Measurements from ENCODE around the gene RSPH3. TPM values are rescaled to one million over a fixed set of nuclear protein-coding genes. Genes with fewer than 3 reads are reported as not detected.

RSPH3 gene
- 1 to 10 TPM in 1 of 2 experiments, under 1 TPM in 1; 0.59 to 1.1 TPM for total RNA-seq
- polyA plus RNA-seq (2013, experiment 1 of 2), result 2.3 TPM
- polyA plus RNA-seq (2013, experiment 2 of 2), result 2.5 TPM
- total RNA-seq, result 1.8 to 15.0 (median 5.4) reads per million in 172 experiments

- Mint-ChIP-seq H3K27ac (peak within 1 kb of the TSS; percentile 80), H3K36me3 (ENCODE audit: low read depth) (peaks cover 12% of the 10 kb centered on the region), H3K4me3 (peak within 1 kb of the TSS; percentile 97), H3K4me1 (ENCODE audit: low read depth) (peaks cover 23% of the 10 kb centered on the region), H3K9me3 (no peaks in the 10 kb centered on the region), H3K27me3 (no peaks in the 10 kb centered on the region)
- CTCF ChIA-PET, result interaction anchor here (0.5 to 2.0 kb wide), 12 partner anchors 8 to 785 kb away, joined by 3 to 12 read pairs (median 4); no protein-coding TSS in a partner anchor
- Histone ChIP-seq H3K27me3 (ENCODE audit: control insufficient read depth in 1 of 2, insufficient read depth in 2 of 2, low read length in 2 of 2) (no peaks in the 10 kb centered on the region), H3K27ac (ENCODE audit: low read depth in 1 of 2, low read length in 2 of 2) (peak within 1 kb of the TSS; percentile 50 to 55), H3K4me1 (ENCODE audit: insufficient read depth, low read length) (peaks cover 9% of the 10 kb centered on the region), H3K4me3 (ENCODE audit: low read length) (peak within 1 kb of the TSS; percentile 94), H3K9me3 (ENCODE audit: control insufficient read depth in 1 of 2, insufficient read depth in 1 of 2, low read length in 2 of 2) (no peaks in the 10 kb centered on the region), H3K36me3 (ENCODE audit: insufficient read depth, low read length) (no peaks in the 10 kb centered on the region)
- ATAC-seq (ENCODE audit: poor library complexity), result peak; percentile 87
- POLR2A ChIA-PET, result interaction anchor here (0.7 to 2.1 kb wide), 11 partner anchors 9 to 132 kb away, joined by 3 to 9 read pairs (median 5); partner anchors contain the start of gene TAGAP
- peak; percentile 70 to 93 (median 84) for DNase-seq
- intact Hi-C loops (cut with DNase I, micrococcal nuclease), result loop anchor here in 1 of 2 experiments (10.0 kb wide), 1 partner anchor 765 kb away; no protein-coding TSS in a partner anchor
- TF ChIP-seq CTCF (IDR thresholded peaks at IDR 0.05), result no peak
These were observed at the start of gene RSPH3 for GRCh38 chr6:158999666-159000403. Gene RSPH3 (minus strand): TSS chr6:159000202. CDS start chr6:158999550, 652 bp downstream.

GRCh38 chr6:159047891-159048685, 48.1 kb upstream of the RSPH3 start:
- H3K9me3 Mint-ChIP-seq, result no peaks in the 10 kb centered on the region
- ChIA-PET CTCF (no interaction called here), POLR2A (no interaction called here)
- H3K27me3 ChIP-seq (ENCODE audit: control insufficient read depth in 1 of 2, insufficient read depth in 2 of 2, low read length in 2 of 2), result no peaks in the 10 kb centered on the region
- H3K36me3 Mint-ChIP-seq (ENCODE audit: low read depth), result peaks cover 18% of the 10 kb centered on the region
- H3K4me1 Mint-ChIP-seq (ENCODE audit: low read depth), result peaks cover 39% of the 10 kb centered on the region
- no peaks in the 10 kb centered on the region for H3K27me3 Mint-ChIP-seq
- H3K27ac Mint-ChIP-seq, result peak overlapping the region; percentile 60
- ATAC-seq (ENCODE audit: poor library complexity), result no peak
- H3K4me3 ChIP-seq (ENCODE audit: low read length), result no peak overlapping the region
- H3K27ac ChIP-seq (ENCODE audit: low read depth in 1 of 2, low read length in 2 of 2), result no peak overlapping the region
- H3K36me3 ChIP-seq (ENCODE audit: insufficient read depth, low read length), result peaks cover 11% of the 10 kb centered on the region
- intact Hi-C loops (cut with DNase I, micrococcal nuclease), result loop anchor here in 1 of 2 experiments (2.0 kb wide), 2 partner anchors 13 to 47 kb away; no protein-coding TSS in a partner anchor
- TF ChIP-seq CTCF (IDR thresholded peaks at IDR 0.05), result no peak
- DNase-seq, result no peak
- H3K4me3 Mint-ChIP-seq, result peak overlapping the region; percentile 65
- peaks cover 40% of the 10 kb centered on the region for H3K4me1 ChIP-seq (ENCODE audit: insufficient read depth, low read length)
- no peaks in the 10 kb centered on the region for H3K9me3 ChIP-seq (ENCODE audit: control insufficient read depth in 1 of 2, insufficient read depth in 1 of 2, low read length in 2 of 2)

- peak overlapping the region in 1 of 2 donors; percentile 57 for H3K27ac ChIP-seq (ENCODE audit: low read depth in 1 of 2, low read length in 2 of 2)
These were observed 45.8 kb upstream of the RSPH3 start for GRCh38 chr6:159045801-159046200.

More at GRCh38 chr6:159045801-159046200, 45.8 kb upstream of the RSPH3 start:
- H3K36me3 ChIP-seq (ENCODE audit: insufficient read depth, low read length), result peaks cover 33% of the 10 kb centered on the region
- TF ChIP-seq CTCF (IDR thresholded peaks at IDR 0.05), result no peak
- H3K9me3 Mint-ChIP-seq, result no peaks in the 10 kb centered on the region
- ChIA-PET CTCF (interaction anchor here (4.6 kb wide), 1 partner anchor 59 kb away, joined by 72 read pairs; no protein-coding TSS in a partner anchor), POLR2A (interaction anchor here (1.1 to 7.3 kb wide), 7 partner anchors 9 to 89 kb away, joined by 3 to 146 read pairs (median 45); no protein-coding TSS in a partner anchor)
- peaks cover 54% of the 10 kb centered on the region for H3K4me1 ChIP-seq (ENCODE audit: insufficient read depth, low read length)
- DNase-seq (no peak), ATAC-seq (ENCODE audit: poor library complexity) (no peak)
- H3K4me3 Mint-ChIP-seq, result peak overlapping the region; percentile 97
- peak overlapping the region; percentile 91 for H3K27ac Mint-ChIP-seq
- H3K9me3 ChIP-seq (ENCODE audit: control insufficient read depth in 1 of 2, insufficient read depth in 1 of 2, low read length in 2 of 2), result no peaks in the 10 kb centered on the region
- H3K27me3 Mint-ChIP-seq, result no peaks in the 10 kb centered on the region
- H3K4me3 ChIP-seq (ENCODE audit: low read length), result no peak overlapping the region
- intact Hi-C loops (cut with DNase I, micrococcal nuclease), result loop anchor here (1.0 to 2.0 kb wide), 3 partner anchors 15 to 49 kb away; no protein-coding TSS in a partner anchor
- H3K27me3 ChIP-seq (ENCODE audit: control insufficient read depth in 1 of 2, insufficient read depth in 2 of 2, low read length in 2 of 2), result no peaks in the 10 kb centered on the region
- H3K36me3 Mint-ChIP-seq (ENCODE audit: low read depth), result peaks cover 41% of the 10 kb centered on the region
- peaks cover 60% of the 10 kb centered on the region for H3K4me1 Mint-ChIP-seq (ENCODE audit: low read depth)
